HG02763 (cell line): ENCODE results near the gene HIF3A.
"Not testable (repeated sequence)": the region's sequence is repeated elsewhere in the genome, so short reads cannot be mapped to it uniquely, and the experiment has no call there.

Experiments
- ATAC-seq: cut with Tn5 transposase; IDR thresholded peaks from one replicate; pipeline ENCODE4 v1.9.1; 2021; ENCODE audit warnings: mild to moderate bottlenecking, moderate library complexity; ENCODE audit not compliant: unreplicated experiment

HIF3A gene

GRCh38 chr19:46291829-46292228 lies 5.0 kb upstream of the HIF3A start:
- no peak for ATAC-seq

GRCh38 chr19:46294494-46294893 lies 2.3 kb upstream of the HIF3A start:
- no peak for ATAC-seq

GRCh38 chr19:46295401-46296201 lies 1.2 kb upstream of the HIF3A start:
- ATAC-seq: no peak

GRCh38 chr19:46296202-46296480 lies 701 bp upstream of the HIF3A start:
- no peak for ATAC-seq

- ATAC-seq: no peak
Measured at GRCh38 chr19:46297700-46298478, 1.0 kb downstream of the HIF3A start.

GRCh38 chr19:46298479-46299003 lies 1.7 kb downstream of the HIF3A start:
- ATAC-seq: no peak

- ATAC-seq: no peak
Measured at GRCh38 chr19:46299004-46299509, 2.2 kb downstream of the HIF3A start.

- ATAC-seq: no peak
Measured at GRCh38 chr19:46299695-46300094, 2.9 kb downstream of the HIF3A start.

- no peak for ATAC-seq
Measured at GRCh38 chr19:46303322-46303690, 6.5 kb downstream of the HIF3A start.

GRCh38 chr19:46303691-46304397 lies 7.0 kb downstream of the HIF3A start:
- ATAC-seq: no peak

GRCh38 chr19:46306501-46306900 lies 9.7 kb downstream of the HIF3A start:
- no peak for ATAC-seq

GRCh38 chr19:46308510-46308909 lies 11.7 kb downstream of the HIF3A start:
- ATAC-seq: no peak

- ATAC-seq: no peak
Measured at GRCh38 chr19:46309056-46309455, 12.2 kb downstream of the HIF3A start.

- no peak for ATAC-seq
Measured at GRCh38 chr19:46311444-46311843, 14.6 kb downstream of the HIF3A start.

GRCh38 chr19:46313540-46314469 lies 17.0 kb downstream of the HIF3A start:
- not testable (repeated sequence) for ATAC-seq

- no peak for ATAC-seq
Measured at GRCh38 chr19:46317339-46317738, 20.5 kb downstream of the HIF3A start.

- ATAC-seq: no peak
Measured at GRCh38 chr19:46319613-46320012, 22.8 kb downstream of the HIF3A start.

- no peak for ATAC-seq
Measured at GRCh38 chr19:46320559-46320958, 23.7 kb downstream of the HIF3A start.

GRCh38 chr19:46321653-46322052 lies 24.8 kb downstream of the HIF3A start:
- ATAC-seq: no peak

GRCh38 chr19:46323227-46323626 lies 26.4 kb downstream of the HIF3A start:
- not testable (repeated sequence) for ATAC-seq
